Hindlimb muscle (tissue), 1 donor: ENCODE results near the gene DGKD. TPM values are rescaled to one million over a fixed set of nuclear protein-coding genes. Genes with fewer than 3 reads are reported as not detected.
A peak's percentile ranks its signal among the peaks of the same experiment; 100 is the strongest.

Source experiments
- DNase-seq: peaks from one replicate; pipeline ENCODE4 v3.0.0-alpha.2; 2013
- polyA plus RNA-seq: library from polyadenylated mRNA; unstranded; fragments of 120-200 nt; gene quantifications from one replicate; pipeline ENCODE4 v1.2.1, GENCODE V29; 2013; ENCODE audit not compliant: insufficient read length

The DGKD gene
- polyA plus RNA-seq, 1 donor: 26.1 TPM

DNA sequence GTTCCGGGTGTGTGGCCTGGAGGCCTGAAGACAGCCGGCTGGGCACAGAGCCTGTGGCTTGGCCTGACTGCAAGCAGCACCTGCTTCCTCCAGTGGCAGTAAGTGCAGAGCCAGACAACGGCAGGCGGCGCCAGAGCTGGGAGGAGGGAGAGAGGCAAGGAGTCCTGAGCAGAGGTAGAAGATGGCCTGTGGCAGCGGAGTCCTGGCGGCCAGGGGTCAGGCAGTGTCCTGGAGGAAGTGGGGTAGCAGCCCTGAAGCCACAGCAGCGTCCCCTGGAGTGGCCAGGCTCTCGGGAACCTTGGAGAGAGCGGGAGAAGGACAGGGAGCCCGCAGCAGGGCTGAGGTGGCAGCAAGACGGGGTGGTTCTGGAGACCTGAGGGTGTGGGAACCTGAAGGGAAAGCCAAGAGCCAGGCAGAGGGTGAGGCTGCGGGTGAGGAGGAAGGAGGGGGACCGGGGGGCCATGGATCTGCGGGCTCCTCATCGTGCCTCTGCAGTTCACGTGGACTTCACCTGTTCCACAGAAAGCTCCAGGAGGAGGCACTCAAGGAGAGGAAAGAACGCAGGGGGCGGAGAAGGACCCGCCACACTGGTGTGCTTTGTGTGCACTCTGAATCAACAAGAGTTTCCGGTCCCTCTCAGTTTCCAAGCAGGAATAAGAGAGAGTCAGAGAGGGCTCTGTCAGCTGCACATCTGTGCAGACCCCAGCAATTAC lies 126.4 kb downstream of the DGKD start:
- DNase-seq: peak; percentile 45

DNA sequence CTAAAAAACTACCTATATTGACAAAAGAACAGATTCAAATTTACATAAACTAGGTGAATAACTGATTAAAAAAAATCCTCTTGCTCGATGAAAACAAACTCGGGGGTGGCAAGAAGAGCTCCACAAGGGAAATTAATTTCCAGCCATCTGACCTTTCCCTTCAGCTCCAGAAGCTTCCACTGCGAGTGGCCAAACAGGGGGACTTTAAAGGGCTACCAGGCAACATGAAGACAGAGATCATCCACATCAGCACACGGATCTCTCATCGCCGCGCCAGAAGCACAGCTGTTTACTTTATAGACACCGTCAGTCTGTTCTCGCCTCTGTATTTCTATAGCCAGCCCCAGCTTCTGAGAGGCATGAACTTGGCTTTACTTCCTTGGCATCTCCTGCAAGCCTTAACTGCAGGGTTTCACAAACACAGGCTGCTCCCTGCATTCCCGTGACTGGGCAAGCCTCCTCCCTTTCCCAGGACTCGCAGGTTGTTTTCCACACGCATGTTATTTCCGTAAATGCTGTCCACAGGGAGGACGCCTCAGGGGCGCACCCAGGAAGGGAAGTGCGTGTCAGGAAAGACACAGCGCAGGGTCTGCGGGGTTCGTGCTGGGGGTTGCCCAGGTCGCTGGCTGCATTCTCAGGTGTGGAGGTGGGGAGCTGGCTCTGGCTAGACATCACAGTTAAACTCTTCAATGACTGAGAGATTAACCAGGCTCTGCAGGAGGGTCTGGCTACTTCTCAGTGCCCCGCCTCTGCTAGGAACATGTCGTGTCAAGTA lies 127.3 kb downstream of the DGKD start:
- DNase-seq: no peak

DNA sequence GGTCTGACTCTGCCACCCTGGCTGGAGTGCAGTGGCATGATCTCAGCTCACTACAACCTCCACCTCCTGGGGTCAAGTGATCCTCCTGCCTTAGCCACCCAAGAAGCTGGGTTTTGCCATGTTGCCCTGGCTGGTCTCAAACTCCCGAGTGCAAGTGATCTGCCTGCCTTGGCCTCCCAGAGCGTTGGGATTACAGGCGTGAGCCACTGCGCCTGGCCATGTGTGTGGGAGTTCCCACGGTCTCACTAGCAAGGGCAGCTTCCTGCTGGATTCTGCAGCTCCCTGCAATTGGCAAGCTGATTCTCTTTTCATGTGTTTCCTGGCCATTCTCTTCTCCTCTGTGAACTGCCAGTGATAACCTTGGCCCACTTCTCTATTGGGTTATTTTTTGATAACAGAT lies 128.3 kb downstream of the DGKD start:
- no peak for DNase-seq

DNA sequence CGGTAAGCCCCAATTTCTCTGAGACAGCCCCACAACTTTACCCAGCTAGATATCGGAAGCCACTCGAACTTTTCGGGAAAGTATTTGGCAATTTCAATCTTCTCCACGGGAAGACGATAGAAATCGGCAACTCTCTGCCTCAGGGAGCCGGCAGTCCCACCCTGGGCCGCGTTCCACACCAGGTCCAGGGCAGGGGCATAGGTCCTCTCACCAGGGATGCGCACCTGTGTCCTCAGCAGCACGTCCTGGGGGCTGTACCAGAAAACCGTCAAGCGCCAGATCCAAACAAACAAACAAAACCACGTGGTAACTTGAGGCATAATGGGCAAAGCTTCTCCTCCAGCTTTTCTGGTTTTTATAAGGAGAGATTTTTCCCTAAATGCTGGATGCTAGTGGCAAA lies 131.4 kb downstream of the DGKD start:
- no peak for DNase-seq

DNA sequence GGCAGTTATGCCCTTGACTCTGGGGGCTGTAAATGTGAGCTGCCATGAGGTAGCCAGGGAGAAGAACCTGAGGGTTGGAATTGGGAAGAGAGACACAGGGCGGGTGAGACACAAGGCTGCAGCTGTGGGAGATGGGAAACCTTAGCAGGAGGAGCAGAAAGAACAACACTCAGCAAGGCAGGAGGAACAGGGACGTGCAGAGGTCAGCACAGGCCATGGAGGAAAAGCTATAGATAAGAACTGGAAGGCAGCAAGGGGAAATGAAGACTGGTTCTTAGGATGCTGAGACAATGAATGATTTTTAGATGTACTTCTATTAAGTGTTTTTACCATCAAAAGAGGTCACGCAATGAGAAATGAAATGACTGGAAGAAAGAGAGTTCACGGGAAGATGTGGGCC lies 132.1 kb downstream of the DGKD start:
- no peak for DNase-seq

DNA sequence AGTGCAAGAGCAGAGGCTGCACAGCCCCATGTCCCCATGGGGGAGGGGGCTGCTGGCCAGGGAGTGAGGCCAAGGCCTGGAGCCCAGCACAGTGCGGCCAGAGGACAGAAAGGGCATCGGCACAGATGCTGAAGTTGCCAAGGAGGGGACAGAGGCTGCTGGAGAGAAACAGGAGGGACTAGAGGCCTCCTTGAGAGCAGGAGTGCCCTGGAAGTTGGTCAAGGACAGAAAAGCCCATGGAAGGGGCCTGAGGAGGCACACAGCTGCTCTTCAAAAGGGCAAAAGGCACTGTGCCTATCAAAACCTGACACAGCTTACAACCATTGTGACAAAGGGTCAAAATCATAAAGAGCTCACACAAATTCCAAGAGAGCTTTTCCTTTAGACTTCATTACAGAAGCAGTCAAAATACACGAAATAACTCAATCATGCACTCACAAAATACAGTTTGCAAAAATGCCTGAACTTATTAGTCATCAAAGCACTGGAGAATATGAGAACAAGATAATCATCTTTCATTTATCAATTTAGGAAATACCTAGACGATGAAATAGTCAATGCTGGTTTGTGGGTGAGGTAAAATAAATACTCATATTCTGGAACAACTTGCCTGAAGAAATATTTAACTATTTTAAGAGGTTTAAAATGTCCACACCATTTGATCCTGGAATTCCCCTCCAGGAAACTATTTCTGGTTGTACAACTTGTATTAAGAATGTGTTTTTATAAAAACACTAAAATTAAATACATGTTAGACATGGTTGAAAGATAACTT lies 132.7 kb downstream of the DGKD start:
- no peak for DNase-seq

DNA sequence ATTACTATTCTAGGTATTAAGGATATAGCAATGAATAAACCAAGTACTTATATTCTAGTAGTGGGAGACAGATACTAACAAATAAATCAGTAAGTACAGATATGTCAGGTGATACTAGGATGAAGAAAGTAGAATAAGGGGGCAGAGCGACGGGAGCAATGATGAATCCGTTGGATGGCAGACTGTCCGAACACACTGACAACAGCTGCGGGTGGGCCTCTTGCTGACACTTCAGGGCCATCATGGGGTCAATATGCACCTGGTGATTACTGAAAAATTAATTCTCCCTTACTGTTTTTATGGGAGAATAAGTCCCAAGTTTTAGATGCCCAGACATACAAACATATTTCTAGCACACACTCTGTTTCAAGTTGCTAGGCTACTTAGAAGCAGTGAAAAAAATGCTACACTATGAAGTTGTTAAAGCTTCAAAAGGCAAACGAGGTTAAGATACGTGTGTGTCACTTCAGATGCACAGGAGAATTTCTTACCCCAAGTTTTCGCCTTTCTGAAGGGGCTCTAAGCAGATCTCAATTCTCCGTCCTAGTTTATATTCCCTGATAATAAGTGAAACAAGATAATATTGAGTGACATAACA lies 133.6 kb downstream of the DGKD start:
- no peak for DNase-seq

DNA sequence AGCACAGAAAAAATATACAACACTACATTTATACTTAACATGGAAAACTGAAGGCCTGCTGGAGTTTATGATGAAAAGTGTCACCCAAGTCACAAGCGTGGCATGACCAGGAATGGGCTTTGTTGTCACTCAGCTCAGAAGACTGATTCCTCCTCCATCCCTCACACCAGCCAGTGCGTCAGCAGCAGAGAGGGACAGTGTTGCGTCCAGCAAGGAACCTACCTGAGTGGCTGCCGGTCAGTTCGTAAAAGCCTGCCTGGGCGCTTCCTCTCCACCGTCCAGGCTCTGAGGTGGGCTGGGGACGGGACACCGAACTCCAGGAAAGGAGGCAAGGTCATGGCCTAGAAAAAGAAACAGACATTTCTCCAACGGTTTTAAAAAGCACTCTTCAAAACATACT lies 134.8 kb downstream of the DGKD start:
- DNase-seq: no peak

DNA sequence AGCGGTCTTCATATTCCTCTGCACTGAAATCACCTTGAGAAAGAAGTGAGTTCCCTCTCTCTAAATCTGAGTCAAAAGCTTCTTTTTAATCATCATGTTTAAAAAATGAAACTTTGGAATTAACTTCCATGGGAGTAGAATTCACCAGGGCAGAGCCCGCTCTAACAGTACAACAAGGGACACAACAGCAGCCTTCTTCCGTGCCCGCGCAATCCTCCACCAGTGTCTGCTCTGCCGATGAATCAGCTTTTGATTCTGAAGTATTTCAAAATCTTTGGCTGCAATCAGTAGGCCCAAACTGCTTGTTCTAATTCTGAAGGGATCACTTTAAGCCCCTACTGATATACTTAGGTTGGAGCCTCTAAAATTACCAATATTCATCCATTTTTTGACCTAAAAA lies 135.4 kb downstream of the DGKD start:
- no peak for DNase-seq

DNA sequence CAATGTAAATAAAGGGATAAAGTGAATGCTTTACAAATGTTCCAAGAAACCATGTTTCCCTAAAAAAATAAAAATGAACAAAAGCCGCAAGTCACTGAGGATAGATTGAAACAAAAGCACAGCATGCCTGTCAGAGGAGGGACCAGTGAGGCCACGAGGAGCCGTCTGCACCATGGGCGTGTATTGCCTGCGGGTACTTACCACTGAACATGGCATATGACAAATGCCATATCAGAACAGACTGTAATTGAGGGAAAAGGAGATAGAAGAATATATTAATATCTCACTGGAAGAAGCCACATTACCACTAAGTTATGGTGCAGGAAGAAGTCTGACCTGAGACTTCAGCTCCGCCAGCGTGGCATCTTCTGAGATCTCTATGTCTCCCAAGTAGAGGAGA lies 136.5 kb downstream of the DGKD start:
- DNase-seq: no peak

DNA sequence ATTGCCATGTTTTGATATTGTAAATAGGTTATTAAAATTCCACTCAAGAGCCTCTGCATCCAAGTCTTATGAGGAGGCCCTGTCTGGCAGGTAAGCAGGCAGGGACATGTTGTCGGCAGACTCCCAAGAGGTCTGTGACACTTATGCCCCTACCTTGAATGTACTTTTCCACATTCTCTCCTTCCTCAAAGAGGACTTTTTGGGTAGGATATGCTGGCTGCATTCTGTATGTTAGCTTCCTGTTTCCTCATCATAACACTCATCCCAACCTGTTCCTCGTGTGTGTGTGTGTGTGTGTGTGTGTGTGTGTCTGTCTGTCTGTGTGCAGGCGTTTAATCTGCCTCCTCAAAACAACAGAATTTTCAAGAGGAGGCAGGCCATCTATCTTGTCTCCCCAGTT lies 137.0 kb downstream of the DGKD start:
- no peak for DNase-seq

DNA sequence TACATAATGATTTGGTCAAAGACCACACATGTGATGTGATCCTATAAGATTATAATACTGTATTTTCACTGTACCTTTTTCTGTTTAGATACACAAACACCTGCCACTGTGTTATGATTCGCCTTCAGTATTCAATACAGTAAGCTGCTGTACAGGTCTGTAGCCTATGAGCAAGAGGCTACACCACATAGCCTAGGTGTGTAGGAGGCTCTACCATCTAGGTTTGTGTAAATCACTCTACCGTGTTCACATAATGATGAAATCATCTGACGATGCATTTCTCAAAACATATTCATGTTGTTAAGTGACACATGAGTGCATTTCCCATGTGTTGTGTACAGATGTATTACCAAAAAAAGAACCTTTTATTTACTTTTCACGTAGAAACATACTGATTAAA lies 137.8 kb downstream of the DGKD start:
- DNase-seq: no peak

DNA sequence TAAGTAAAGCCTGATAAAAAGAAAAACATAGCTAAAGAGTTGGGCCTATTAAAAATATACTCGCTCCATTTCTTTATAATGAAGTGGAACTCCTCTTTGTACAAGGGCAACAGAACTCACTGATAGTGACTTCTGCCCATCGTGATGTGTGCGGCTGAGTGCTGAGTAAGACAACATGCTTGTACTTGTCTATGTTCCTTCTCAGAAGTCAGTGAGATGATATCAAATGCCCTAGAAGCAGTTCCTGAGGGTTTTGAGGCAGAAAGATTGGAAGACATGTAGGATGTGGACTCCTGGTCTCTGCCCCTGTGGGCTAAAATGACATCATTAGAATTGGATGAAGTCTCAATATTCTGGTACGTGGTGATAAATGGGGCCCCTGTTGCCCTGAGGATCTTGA lies 138.5 kb downstream of the DGKD start:
- no peak for DNase-seq

DNA sequence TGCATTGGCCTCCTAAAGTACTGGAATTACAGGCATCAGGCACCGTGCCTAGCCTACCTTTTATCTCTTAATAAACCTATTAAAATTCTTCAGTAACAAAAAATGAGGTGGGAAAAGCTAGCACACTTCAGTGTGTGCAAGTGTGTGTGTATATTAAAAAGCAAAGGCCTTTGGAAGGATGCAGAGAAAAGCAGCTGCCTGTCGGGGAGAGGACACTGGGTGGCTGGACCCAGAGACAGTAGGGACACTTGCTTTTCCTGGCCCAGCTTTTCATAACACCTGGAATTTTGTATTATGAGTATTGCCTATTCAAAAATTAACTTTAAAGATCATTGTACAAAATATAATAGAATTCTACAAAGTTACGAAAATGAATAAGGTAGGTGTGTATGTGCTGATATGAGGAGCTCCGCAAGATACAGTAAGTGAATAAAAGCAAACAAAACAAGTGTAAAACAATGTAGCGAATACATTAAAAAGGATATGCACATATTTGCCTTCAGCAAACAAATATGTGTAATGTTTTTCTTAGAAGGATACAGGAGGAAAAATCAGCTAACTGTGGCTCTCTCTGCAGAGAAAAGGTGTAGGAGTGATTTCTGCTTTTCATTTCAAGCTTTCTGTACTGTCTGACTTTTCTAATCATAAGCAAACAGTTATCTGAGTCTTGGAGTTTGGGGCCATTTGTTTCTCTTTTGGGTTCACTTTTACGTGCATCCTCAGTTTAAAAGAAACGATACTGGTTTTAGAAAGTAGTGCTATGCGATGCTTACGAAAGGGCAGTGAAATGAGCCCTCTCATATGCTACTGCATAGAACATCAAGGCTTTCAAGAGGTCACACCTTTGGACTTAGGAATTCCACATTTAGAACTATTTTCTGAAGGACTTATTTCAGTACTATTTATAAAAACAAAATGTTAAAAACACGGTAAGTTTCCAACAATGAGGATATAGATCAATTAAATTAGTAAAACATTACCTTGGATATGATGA lies 141.5 kb downstream of the DGKD start:
- no peak for DNase-seq

DNA sequence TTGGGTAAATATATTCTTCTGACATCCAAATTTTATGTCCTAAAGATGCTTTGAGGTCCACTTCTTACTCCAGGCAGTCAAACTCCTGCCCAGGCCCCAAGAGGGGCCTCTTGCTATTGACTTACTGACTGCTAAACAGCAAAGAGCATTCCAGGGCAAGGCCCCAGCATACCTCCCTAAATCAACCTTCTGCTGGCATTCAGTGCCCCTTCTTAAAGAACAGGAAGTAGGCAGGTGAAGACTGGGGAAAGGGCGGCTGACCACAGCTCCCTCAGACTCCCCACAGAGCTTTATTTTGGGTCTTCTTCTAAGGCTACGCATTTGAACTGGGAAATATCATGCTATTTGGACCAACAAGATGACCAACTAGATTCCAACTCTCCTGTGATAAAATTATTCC lies 143.4 kb downstream of the DGKD start:
- DNase-seq: no peak

DNA sequence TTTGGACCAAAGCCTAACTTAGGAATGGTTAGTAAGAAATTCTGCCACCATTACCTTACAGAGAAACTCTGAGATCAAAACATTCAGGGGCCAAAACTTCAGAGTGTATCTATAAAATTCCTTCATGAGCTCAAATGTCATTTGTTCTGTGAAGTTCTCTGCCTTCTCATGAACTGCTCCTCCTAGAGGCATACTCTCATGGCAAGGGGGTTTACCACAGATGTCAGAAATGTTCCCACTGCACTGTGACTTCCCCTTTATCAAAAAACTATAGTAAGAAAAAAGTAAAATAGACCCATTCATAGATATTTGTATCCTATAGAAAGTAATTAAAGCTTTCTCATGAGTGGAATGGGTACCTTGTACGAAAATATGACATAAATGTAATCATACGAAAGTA lies 143.8 kb downstream of the DGKD start:
- no peak for DNase-seq

DNA sequence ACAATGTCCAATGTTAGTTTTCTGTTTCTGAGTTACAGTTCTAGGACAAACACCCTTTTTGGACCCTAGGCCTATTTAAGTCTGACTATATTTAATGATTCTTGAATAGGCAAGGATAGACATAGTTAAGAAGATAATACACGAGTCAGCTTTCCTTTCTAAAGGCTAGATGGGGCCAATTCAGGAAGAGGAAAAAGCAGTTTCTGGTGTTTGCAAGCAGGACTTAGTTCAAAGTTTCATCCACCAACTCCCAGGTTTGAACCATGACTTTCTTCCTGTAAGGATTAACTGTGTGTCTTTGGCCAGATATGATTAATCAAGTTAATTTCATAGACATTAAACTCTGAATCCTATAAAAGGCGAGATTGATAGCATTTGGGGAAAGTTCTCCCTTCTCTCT lies 145.6 kb downstream of the DGKD start:
- no peak for DNase-seq

DNA sequence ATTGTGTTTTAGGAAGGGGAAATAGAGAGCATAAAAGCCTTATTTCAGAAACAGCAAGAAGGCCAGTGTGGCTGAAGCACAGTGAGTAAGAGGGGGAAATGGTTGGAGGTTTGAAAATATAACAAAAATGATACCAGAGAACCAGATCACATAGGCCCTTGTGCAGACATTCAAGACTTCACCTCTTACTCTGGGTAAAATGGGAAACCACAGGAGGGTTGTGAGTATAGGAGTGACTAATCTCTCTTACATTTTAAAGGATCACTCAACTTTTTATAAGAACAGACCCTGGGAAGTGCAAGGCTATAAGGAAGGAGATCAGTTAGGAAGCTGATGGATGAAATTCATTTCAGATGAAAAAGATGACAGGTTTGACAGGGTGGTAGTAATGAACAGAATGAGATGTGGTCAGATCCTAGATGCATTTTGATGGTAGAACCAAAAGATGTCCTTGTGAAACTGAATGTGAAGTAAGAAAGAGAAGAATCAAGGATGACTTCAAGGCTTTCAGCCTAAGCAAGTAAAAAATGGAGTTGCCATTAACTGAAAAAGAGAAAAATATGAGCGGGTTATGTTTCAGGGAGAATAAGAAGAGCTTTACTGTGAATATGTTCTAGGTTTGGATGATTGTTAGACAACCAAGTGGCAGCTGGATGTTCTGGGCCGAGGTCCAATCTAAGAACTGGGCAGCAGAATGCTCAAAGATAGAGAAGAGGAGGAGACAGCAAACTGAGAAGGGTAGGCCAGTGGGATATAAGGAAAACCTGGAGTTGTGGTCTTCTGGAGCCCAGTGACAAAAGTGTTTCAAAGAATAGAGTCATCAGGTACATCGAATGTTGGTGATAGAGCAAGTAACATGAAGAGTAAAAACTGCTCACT lies 147.1 kb downstream of the DGKD start:
- DNase-seq: no peak

DNA sequence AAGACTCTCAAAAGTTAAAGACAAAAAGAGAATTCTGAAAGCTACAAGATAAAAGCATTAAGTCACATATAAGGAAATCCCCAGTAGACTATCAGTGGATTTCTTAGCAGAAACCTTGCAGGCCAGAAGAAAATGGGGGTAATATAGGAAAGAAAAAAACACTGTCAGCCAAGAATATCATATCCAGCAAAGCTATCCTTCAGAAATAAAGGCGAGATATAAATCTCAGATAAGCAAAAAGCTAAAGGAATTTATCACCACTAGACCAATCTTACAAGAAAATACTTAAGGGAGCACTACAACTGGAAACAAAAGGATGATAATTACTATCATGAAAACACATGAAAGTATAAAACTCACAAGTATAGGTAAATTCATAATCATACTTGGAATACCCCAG lies 149.2 kb downstream of the DGKD start:
- DNase-seq: no peak

DNA sequence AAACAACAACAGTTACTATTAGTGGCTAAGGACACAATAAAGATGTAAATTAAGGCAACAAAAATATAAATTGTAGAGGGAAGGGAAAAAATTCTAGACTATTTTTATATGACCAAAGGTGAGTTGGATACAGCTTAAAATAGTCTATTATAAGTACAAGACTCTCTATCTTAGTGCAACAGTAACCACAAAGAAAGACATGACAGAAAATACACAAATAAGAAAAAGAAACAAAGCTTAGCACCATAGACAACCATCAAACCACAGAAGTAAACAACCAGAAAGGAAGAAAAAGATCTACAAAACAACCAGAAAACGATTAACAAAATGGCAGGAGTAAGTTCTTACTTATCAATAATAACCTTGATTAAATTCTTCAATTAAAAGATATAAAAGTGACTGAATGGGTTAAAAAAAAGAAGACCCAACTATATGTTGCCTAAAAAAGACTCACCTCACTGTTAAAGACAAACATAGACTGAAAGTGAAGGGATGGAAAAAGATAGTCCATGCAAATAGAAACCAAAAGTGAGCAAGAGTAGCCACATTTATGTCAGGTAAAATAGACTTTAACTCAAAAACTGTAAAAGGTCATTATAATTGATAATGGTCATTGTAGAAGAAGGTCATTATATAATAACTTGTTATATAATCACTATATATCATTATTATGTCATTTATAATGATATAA lies 149.8 kb downstream of the DGKD start:
- no peak for DNase-seq
